CD4-positive, alpha-beta T cell (primary cell): ENCODE data around the gene SLC1A7. TPM values are rescaled to one million over a fixed set of nuclear protein-coding genes. Genes with fewer than 3 reads are reported as not detected.

Experiments
- ATAC-seq: fragments of 200-7000 bp; cut with Tn5 transposase; one replicate; pipeline ENCODE4 v1.10.0; 2022; ENCODE audit warnings: mild to moderate bottlenecking; ENCODE audit not compliant: poor library complexity
- CTCF ChIA-PET: fragments of 350-600 bp; sonication (Branson Sonifier 250); formaldehyde crosslinking; loops from one replicate; lab custom pipeline; 2021; ENCODE audit warnings: antibody characterized with exemption, inconsistent platforms; lab: Charles Lee
- POLR2A ChIA-PET: fragments of 350-600 bp; sonication (Branson Sonifier 250); formaldehyde crosslinking; loops from one replicate; lab custom pipeline; 2021; ENCODE audit warnings: antibody characterized with exemption, inconsistent platforms; lab: Charles Lee
- DNase-seq, 14 experiments: peaks; one replicate each; pipeline ENCODE4 v3.0.0-alpha.2; 2013 to 2020; ENCODE audit warnings: mixed read lengths in 2 of 14
- H3K27ac ChIP-seq, 2 donors: one replicate each; pipeline versions ENCODE4 v1.5.1 to v1.7.0; 2013; ENCODE audit warnings: low read length in 2 of 2, low read depth in 1 of 2, mild to moderate bottlenecking in 1 of 2
- H3K27me3 ChIP-seq, 2 experiments: 1 replicate in 1 of 2; 2 replicates in 1 of 2; pipeline versions ENCODE4 v1.6.1 to v1.7.0; 2013; ENCODE audit warnings: low read length in 2 of 2, control low read depth in 1 of 2, mild to moderate bottlenecking in 1 of 2, moderate library complexity in 1 of 2; ENCODE audit not compliant: insufficient read depth in 2 of 2, control insufficient read depth in 1 of 2
- H3K36me3 ChIP-seq: one replicate; pipeline ENCODE4 v1.6.1; 2013; ENCODE audit warnings: low read length, control low read depth; ENCODE audit not compliant: insufficient read depth
- H3K4me1 ChIP-seq: one replicate; pipeline ENCODE4 v1.6.1; 2013; ENCODE audit warnings: low read length, control low read depth; ENCODE audit not compliant: insufficient read depth
- H3K4me3 ChIP-seq: one replicate; pipeline ENCODE4 v1.5.1; 2013; ENCODE audit warnings: mild to moderate bottlenecking, low read length, moderate library complexity
- H3K9me3 ChIP-seq, 2 experiments: 1 replicate in 1 of 2; 2 replicates in 1 of 2; pipeline versions ENCODE4 v1.6.1 to v1.7.0; 2013; ENCODE audit warnings: low read length in 2 of 2, mild to moderate bottlenecking in 2 of 2, control low read depth in 1 of 2, moderate library complexity in 1 of 2; ENCODE audit not compliant: control insufficient read depth in 1 of 2, insufficient read depth in 1 of 2
- H3K27ac Mint-ChIP-seq: one replicate; pipeline ENCODE4 v1.8.0; 2020; ENCODE audit warnings: mixed read lengths
- H3K27me3 Mint-ChIP-seq: one replicate; pipeline ENCODE4 v1.8.0; 2021; ENCODE audit warnings: mixed read lengths
- H3K36me3 Mint-ChIP-seq: one replicate; pipeline ENCODE4 v1.8.0; 2021; ENCODE audit warnings: low read depth, mixed read lengths
- H3K4me1 Mint-ChIP-seq: one replicate; pipeline ENCODE4 v1.8.0; 2021; ENCODE audit warnings: low read depth, mixed read lengths
- H3K4me3 Mint-ChIP-seq: one replicate; pipeline ENCODE4 v1.8.0; 2020; ENCODE audit warnings: mild to moderate bottlenecking, mixed read lengths
- H3K9me3 Mint-ChIP-seq: one replicate; pipeline ENCODE4 v1.8.0; 2020; ENCODE audit warnings: mixed read lengths
- CTCF ChIP-seq: fragments of 200-600 bp; IDR thresholded peaks from one replicate; pipeline ENCODE4 v1.8.0; 2022; ENCODE audit warnings: antibody characterized with exemption, mild to moderate bottlenecking
- intact Hi-C, 2 experiments: fragments of 100-400 bp; cut with DNase I in 1 of 2; cut with micrococcal nuclease in 1 of 2; formaldehyde crosslinking; loops; one replicate each; pipeline versions ENCODE4 v1.15.1 to v1.9.0; 2023 to 2025; cut with DNase I, micrococcal nuclease
- total RNA-seq, 174 experiments: library from RNA in 2 of 174; stranded (reverse) in 2 of 174; gene quantifications; one replicate each; pipeline ENCODE4 v1.2.3 and lab custom pipeline; 2021 to 2026

SLC1A7 gene
- total RNA-seq, 2 experiments from 2014 or later = not detected

DNA sequence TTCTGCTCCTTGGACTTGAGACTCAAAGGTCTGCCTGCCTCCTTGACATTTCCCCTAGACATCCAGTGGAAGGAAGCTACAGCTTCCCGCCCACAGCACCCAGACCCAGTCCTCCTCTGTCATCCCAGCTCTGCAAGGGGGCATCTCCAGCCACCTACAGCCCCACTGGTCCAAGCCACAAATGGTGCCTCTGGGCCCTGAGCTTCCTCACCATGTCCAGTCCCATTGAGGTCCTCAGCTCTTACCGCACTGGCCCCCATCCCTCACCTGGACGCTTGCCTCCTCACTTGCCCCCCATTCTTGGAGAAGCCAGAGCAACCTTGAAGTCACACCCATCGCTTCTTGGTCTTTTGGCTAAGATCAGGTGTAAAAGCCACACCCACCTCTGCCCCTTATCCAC, 67.2 kb downstream of the SLC1A7 start:
- no peak overlapping the region for H3K27ac ChIP-seq
- Mint-ChIP-seq H3K27me3 (no peaks in the 10 kb centered on the region), H3K27ac (no peak overlapping the region), H3K4me3 (no peak overlapping the region), H3K4me1 (no peaks in the 10 kb centered on the region), H3K36me3 (no peaks in the 10 kb centered on the region), H3K9me3 (no peaks in the 10 kb centered on the region)
- no peaks in the 10 kb centered on the region for H3K36me3 ChIP-seq
- no peaks in the 10 kb centered on the region for H3K27me3 ChIP-seq
- no peak for TF ChIP-seq CTCF
- ChIA-PET POLR2A (no interaction called here), CTCF (no interaction called here)
- no peaks in the 10 kb centered on the region for H3K4me1 ChIP-seq
- H3K9me3 ChIP-seq = peaks cover 0 to 10% of the 10 kb centered on the region in 2 experiments
- peak in 1 of 14 experiments; percentile 20 for DNase-seq
- H3K4me3 ChIP-seq = no peak overlapping the region
- ATAC-seq = no peak
- intact Hi-C loops = no loop called here

GRCh38 chr1:53074313-53075154, 67.9 kb downstream of the SLC1A7 start:
- H3K36me3 Mint-ChIP-seq = no peaks in the 10 kb centered on the region
- ATAC-seq = no peak
- TF ChIP-seq CTCF = no peak
- H3K27me3 Mint-ChIP-seq = no peaks in the 10 kb centered on the region
- H3K27me3 ChIP-seq = no peaks in the 10 kb centered on the region
- no peak overlapping the region for H3K4me3 Mint-ChIP-seq
- ChIA-PET CTCF (no interaction called here), POLR2A (no interaction called here)
- no peaks in the 10 kb centered on the region for H3K4me1 Mint-ChIP-seq
- H3K4me3 ChIP-seq = no peak overlapping the region
- no peaks in the 10 kb centered on the region for H3K36me3 ChIP-seq
- H3K27ac Mint-ChIP-seq = no peak overlapping the region
- intact Hi-C loops = no loop called here
- no peaks in the 10 kb centered on the region for H3K9me3 Mint-ChIP-seq
- H3K4me1 ChIP-seq = no peaks in the 10 kb centered on the region
- no peak overlapping the region for H3K27ac ChIP-seq
- peaks cover 0 to 10% of the 10 kb centered on the region in 2 experiments for H3K9me3 ChIP-seq
- no peak for DNase-seq

DNA sequence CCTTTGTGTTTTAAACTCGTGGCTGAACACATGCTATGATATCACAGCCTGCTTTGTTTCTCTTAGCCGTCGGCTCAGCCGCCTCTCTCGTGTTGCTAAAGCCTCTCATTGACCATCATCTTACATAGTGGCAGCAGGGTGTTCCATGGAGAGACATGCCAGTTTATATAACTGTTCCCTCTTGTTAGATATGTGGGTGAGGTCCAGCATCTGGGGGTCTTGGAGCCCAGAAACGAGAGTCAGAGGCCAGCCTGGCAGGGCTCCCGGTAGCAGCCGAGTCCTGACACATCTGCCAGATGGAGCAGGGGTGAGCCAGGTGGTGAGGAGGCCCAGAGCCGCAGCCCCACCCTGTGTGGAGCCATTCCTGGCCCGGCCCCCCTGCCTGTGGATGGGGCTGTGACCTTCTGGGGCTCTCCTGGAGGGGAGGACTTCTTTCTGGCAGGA, 68.5 kb downstream of the SLC1A7 start:
- H3K4me1 Mint-ChIP-seq = no peaks in the 10 kb centered on the region
- Histone ChIP-seq H3K36me3 (no peaks in the 10 kb centered on the region), H3K4me3 (no peak overlapping the region), H3K27ac (no peak overlapping the region), H3K9me3 (peaks cover 0 to 9% of the 10 kb centered on the region in 2 experiments), H3K4me1 (no peaks in the 10 kb centered on the region), H3K27me3 (no peaks in the 10 kb centered on the region)
- no peak overlapping the region for H3K4me3 Mint-ChIP-seq
- ATAC-seq = no peak
- DNase-seq = no peak
- H3K9me3 Mint-ChIP-seq = no peaks in the 10 kb centered on the region
- H3K36me3 Mint-ChIP-seq = no peaks in the 10 kb centered on the region
- CTCF ChIA-PET = no interaction called here
- H3K27ac Mint-ChIP-seq = no peak overlapping the region
- H3K27me3 Mint-ChIP-seq = no peaks in the 10 kb centered on the region
- intact Hi-C loops = no loop called here
- POLR2A ChIA-PET = no interaction called here
- TF ChIP-seq CTCF = no peak
